Testis (tissue), 2 donors: ENCODE results near the gene C19orf67.
"Not testable (repeated sequence)": the region's sequence is repeated elsewhere in the genome, so short reads cannot be mapped to it uniquely, and the experiment has no call there.

Experiments used
- POLR2A ChIP-seq: fragments of 450-650 bp; IDR thresholded peaks from one replicate; pipeline ENCODE4 v1.6.1; 2017; ENCODE audit warnings: antibody characterized with exemption, mild to moderate bottlenecking, moderate library complexity
- TF ChIP-seq, protein P1 (sequence below), 3 experiments: fragments of 450-650 bp in 2 of 3; fragments of 200-600 bp in 1 of 3; sonication (generic) in 1 of 3; IDR thresholded peaks; one replicate each; pipeline ENCODE4 v1.5.1; 2016 to 2019; ENCODE audit warnings: antibody characterized with exemption in 3 of 3, mild to moderate bottlenecking in 2 of 3, moderate library complexity in 1 of 3

DNA sequence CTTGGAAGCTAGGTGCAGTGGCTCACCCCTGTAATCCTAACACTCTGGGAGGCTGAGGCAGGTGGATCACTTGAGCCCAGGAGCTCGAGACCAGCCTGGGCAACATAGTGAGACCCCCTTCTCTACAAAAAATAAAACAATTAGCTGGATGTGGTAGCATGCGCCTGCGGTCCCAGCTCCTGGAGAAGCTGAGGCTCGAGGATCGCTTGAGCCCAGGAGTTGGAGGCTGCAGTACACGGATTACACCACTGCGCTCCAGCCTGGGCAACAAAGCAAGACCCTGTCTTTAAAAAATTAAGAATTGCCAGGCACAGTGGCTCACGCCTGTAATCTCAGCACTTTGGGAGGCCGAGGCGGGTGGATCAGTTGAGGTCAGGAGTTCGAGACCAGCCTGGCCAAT is 34.6 kb downstream of the C19orf67 start:
- TF ChIP-seq, protein P1, sequence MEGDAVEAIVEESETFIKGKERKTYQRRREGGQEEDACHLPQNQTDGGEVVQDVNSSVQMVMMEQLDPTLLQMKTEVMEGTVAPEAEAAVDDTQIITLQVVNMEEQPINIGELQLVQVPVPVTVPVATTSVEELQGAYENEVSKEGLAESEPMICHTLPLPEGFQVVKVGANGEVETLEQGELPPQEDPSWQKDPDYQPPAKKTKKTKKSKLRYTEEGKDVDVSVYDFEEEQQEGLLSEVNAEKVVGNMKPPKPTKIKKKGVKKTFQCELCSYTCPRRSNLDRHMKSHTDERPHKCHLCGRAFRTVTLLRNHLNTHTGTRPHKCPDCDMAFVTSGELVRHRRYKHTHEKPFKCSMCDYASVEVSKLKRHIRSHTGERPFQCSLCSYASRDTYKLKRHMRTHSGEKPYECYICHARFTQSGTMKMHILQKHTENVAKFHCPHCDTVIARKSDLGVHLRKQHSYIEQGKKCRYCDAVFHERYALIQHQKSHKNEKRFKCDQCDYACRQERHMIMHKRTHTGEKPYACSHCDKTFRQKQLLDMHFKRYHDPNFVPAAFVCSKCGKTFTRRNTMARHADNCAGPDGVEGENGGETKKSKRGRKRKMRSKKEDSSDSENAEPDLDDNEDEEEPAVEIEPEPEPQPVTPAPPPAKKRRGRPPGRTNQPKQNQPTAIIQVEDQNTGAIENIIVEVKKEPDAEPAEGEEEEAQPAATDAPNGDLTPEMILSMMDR (IDR thresholded peaks at IDR 0.05) = not testable (repeated sequence)
- not testable (repeated sequence) for TF ChIP-seq POLR2A
